RPMI8226 (cell line): ENCODE results near the gene CLSTN2.

Experiments used
- DNase-seq: peaks from one replicate; pipeline ENCODE4 v3.0.0-alpha.2; 2015

CLSTN2 gene

GRCh38 chr3:140153736-140154135 is 218.8 kb downstream of the CLSTN2 start:
- DNase-seq = no peak

- DNase-seq = no peak
These were observed 222.2 kb downstream of the CLSTN2 start for GRCh38 chr3:140157161-140157560.

- DNase-seq = no peak
These were observed 224.7 kb downstream of the CLSTN2 start for GRCh38 chr3:140159646-140160045.

GRCh38 chr3:140160553-140160952 is 225.6 kb downstream of the CLSTN2 start:
- DNase-seq = no peak

GRCh38 chr3:140162551-140162950 is 227.6 kb downstream of the CLSTN2 start:
- DNase-seq = no peak

GRCh38 chr3:140163159-140163763 is 228.3 kb downstream of the CLSTN2 start:
- DNase-seq = no peak

GRCh38 chr3:140164156-140164555 is 229.2 kb downstream of the CLSTN2 start:
- no peak for DNase-seq

GRCh38 chr3:140164922-140165590 is 230.1 kb downstream of the CLSTN2 start:
- DNase-seq = no peak

GRCh38 chr3:140165781-140166180 is 230.8 kb downstream of the CLSTN2 start:
- no peak for DNase-seq

GRCh38 chr3:140166861-140167599 is 232.0 kb downstream of the CLSTN2 start:
- DNase-seq = no peak

- no peak for DNase-seq
These were observed 232.8 kb downstream of the CLSTN2 start for GRCh38 chr3:140167600-140168281.

- peak; percentile 68 for DNase-seq
These were observed 235.6 kb downstream of the CLSTN2 start for GRCh38 chr3:140170612-140171011.

GRCh38 chr3:140176526-140176925 is 241.5 kb downstream of the CLSTN2 start:
- no peak for DNase-seq

GRCh38 chr3:140177943-140178342 is 243.0 kb downstream of the CLSTN2 start:
- no peak for DNase-seq

- no peak for DNase-seq
These were observed 243.5 kb downstream of the CLSTN2 start for GRCh38 chr3:140178482-140178881.

- DNase-seq = no peak
These were observed 245.6 kb downstream of the CLSTN2 start for GRCh38 chr3:140180603-140181002.

GRCh38 chr3:140185375-140185774 is 250.4 kb downstream of the CLSTN2 start:
- no peak for DNase-seq

GRCh38 chr3:140186421-140186920 is 251.5 kb downstream of the CLSTN2 start:
- DNase-seq = no peak

- no peak for DNase-seq
These were observed 252.0 kb downstream of the CLSTN2 start for GRCh38 chr3:140187028-140187427.

- DNase-seq = no peak
These were observed 252.8 kb downstream of the CLSTN2 start for GRCh38 chr3:140187656-140188221.

- DNase-seq = no peak
These were observed 253.3 kb downstream of the CLSTN2 start for GRCh38 chr3:140188285-140188684.

GRCh38 chr3:140189267-140189666 is 254.3 kb downstream of the CLSTN2 start:
- no peak for DNase-seq

GRCh38 chr3:140189976-140190375 is 255.0 kb downstream of the CLSTN2 start:
- no peak for DNase-seq
